A549 (cell line): Measurements from ENCODE around the gene CHCHD6.

Experiments used
- EP300 ChIP-seq, 2 experiments: fragments of >200 bp; sonication (Bioruptor Twin); formaldehyde crosslinking; IDR thresholded peaks; 2 replicates in 1 of 2; 3 replicates in 1 of 2; pipeline ENCODE4 v1.6.1; 2016 to 2017
- HDAC2 ChIP-seq: fragments of 200-600 bp; sonication (generic); IDR thresholded peaks from 2 replicates; pipeline ENCODE4 v1.6.1; 2016
- POLR2AphosphoS2 ChIP-seq: conservative IDR thresholded peaks from 2 replicates; pipeline ENCODE4 v1.6.1; 2012; ENCODE audit warnings: low read length, improper control_type of control experiment, inconsistent platforms
- RAD21 ChIP-seq, 2 experiments: fragments of >200 bp in 1 of 2; sonication (Bioruptor Twin) in 1 of 2; formaldehyde crosslinking in 1 of 2; IDR thresholded peaks in 1 of 2; conservative IDR thresholded peaks in 1 of 2; 2 replicates in 1 of 2; 3 replicates in 1 of 2; pipeline ENCODE4 v1.6.1; 2012 to 2018; ENCODE audit warnings: inconsistent platforms in 1 of 2
- TF ChIP-seq, protein P1 (sequence below): IDR thresholded peaks from 2 replicates; pipeline ENCODE4 v1.6.1; 2012
- TF ChIP-seq, protein P2 (sequence below): fragments of >200 bp; sonication (Bioruptor Twin); formaldehyde crosslinking; IDR thresholded peaks from 3 replicates; pipeline ENCODE4 v1.5.1; 2016

DNA sequence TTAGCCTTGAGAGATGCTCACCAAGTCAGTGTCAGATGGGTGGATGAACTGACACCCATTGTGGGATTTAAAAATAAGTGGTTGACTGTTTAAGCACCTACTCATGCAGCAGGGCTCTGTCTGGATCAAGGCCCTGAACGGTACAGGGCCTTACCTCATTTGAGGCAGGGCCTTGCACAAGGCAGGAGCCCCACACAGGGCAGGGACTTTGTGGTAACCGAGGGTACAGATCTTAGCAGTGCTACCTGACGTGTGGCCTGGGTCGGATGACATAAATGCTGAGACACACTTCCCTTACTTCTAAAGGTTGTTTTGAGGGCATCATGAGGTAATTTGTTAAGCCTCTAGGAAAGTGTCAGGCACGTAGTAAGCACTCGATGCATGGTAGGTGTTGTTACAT is 219.4 kb downstream of the CHCHD6 start:
- TF ChIP-seq, protein P1, sequence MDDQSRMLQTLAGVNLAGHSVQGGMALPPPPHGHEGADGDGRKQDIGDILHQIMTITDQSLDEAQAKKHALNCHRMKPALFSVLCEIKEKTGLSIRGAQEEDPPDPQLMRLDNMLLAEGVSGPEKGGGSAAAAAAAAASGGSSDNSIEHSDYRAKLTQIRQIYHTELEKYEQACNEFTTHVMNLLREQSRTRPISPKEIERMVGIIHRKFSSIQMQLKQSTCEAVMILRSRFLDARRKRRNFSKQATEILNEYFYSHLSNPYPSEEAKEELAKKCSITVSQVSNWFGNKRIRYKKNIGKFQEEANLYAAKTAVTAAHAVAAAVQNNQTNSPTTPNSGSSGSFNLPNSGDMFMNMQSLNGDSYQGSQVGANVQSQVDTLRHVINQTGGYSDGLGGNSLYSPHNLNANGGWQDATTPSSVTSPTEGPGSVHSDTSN, result no peak
- TF ChIP-seq, protein P2, sequence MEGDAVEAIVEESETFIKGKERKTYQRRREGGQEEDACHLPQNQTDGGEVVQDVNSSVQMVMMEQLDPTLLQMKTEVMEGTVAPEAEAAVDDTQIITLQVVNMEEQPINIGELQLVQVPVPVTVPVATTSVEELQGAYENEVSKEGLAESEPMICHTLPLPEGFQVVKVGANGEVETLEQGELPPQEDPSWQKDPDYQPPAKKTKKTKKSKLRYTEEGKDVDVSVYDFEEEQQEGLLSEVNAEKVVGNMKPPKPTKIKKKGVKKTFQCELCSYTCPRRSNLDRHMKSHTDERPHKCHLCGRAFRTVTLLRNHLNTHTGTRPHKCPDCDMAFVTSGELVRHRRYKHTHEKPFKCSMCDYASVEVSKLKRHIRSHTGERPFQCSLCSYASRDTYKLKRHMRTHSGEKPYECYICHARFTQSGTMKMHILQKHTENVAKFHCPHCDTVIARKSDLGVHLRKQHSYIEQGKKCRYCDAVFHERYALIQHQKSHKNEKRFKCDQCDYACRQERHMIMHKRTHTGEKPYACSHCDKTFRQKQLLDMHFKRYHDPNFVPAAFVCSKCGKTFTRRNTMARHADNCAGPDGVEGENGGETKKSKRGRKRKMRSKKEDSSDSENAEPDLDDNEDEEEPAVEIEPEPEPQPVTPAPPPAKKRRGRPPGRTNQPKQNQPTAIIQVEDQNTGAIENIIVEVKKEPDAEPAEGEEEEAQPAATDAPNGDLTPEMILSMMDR, result no peak
- TF ChIP-seq HDAC2 (no peak), RAD21 (conservative IDR thresholded peaks at IDR 0.05 in 1 of 2, IDR thresholded peaks at IDR 0.05 in 1 of 2) (no peak), POLR2AphosphoS2 (no peak), EP300 (IDR thresholded peaks at IDR 0.05) (no peak)
